Testis (tissue), 3 donors: ENCODE measurements around the gene ROS1. TPM values are rescaled to one million over a fixed set of nuclear protein-coding genes. Genes with fewer than 3 reads are reported as not detected.

ENCODE experiments used
- DNase-seq: peaks from one replicate; pipeline ENCODE4 v3.0.0-alpha.2; 2019
- H3K27ac ChIP-seq, 2 donors: fragments of 200-600 bp; sonication (generic); one replicate each; pipeline ENCODE4 v1.5.1; 2019
- H3K27me3 ChIP-seq: fragments of 200-600 bp; sonication (generic); one replicate; pipeline ENCODE4 v1.5.1; 2019
- H3K36me3 ChIP-seq: fragments of 200-600 bp; sonication (generic); one replicate; pipeline ENCODE4 v1.5.1; 2017; ENCODE audit warnings: low read depth; ENCODE audit errors: missing control alignments
- H3K4me1 ChIP-seq: fragments of 200-600 bp; sonication (generic); one replicate; pipeline ENCODE4 v1.5.1; 2019
- H3K4me3 ChIP-seq, 2 donors: fragments of 200-600 bp; sonication (generic); one replicate each; pipeline ENCODE4 v1.5.1; 2017 to 2019
- H3K9me3 ChIP-seq: fragments of 200-600 bp; sonication (generic); one replicate; pipeline ENCODE4 v1.5.1; 2017
- POLR2A ChIP-seq: fragments of 450-650 bp; IDR thresholded peaks from one replicate; pipeline ENCODE4 v1.6.1; 2017; ENCODE audit warnings: antibody characterized with exemption, mild to moderate bottlenecking, moderate library complexity
- WGBS, 2 donors: methylation state at CpG; one replicate each; pipeline ENCODE4 v1.1.5; 2018; 5-methylcytosine and 5-hydroxymethylcytosine counted together
- intact Hi-C: fragments of 100-400 bp; cut with DNase I; formaldehyde crosslinking; loops from one replicate; pipeline ENCODE4 v1.15.1; 2023; ENCODE audit warnings: low total_unique reads
- polyA plus RNA-seq: library from polyadenylated mRNA; stranded (reverse); fragments of 350-450 nt; fragmentation: Illumina TruSeq; extraction: RNeasy Lipid Tissue Mini Kit (QIAGEN cat#74804); gene quantifications from one replicate; pipeline ENCODE4 v1.2.3, GENCODE V29; 2014; ENCODE audit warnings: low read depth, low replicate concordance; ENCODE audit not compliant: insufficient read depth
- total RNA-seq, 2 donors: library from RNA; depleted of rRNA; stranded (reverse); fragments of >200 nt; gene quantifications; one replicate each; pipeline ENCODE4 v1.2.3, GENCODE V29; 2016
- TF ChIP-seq, protein P1 (sequence below), 3 experiments: fragments of 450-650 bp in 2 of 3; fragments of 200-600 bp in 1 of 3; sonication (generic) in 1 of 3; IDR thresholded peaks; one replicate each; pipeline ENCODE4 v1.5.1; 2016 to 2019; ENCODE audit warnings: antibody characterized with exemption in 3 of 3, mild to moderate bottlenecking in 2 of 3, moderate library complexity in 1 of 3

ROS1 gene
- total and polyA plus RNA-seq, 3 donors from 2014 or later: 0.58 to 1.3 (median 1.1) TPM

DNA sequence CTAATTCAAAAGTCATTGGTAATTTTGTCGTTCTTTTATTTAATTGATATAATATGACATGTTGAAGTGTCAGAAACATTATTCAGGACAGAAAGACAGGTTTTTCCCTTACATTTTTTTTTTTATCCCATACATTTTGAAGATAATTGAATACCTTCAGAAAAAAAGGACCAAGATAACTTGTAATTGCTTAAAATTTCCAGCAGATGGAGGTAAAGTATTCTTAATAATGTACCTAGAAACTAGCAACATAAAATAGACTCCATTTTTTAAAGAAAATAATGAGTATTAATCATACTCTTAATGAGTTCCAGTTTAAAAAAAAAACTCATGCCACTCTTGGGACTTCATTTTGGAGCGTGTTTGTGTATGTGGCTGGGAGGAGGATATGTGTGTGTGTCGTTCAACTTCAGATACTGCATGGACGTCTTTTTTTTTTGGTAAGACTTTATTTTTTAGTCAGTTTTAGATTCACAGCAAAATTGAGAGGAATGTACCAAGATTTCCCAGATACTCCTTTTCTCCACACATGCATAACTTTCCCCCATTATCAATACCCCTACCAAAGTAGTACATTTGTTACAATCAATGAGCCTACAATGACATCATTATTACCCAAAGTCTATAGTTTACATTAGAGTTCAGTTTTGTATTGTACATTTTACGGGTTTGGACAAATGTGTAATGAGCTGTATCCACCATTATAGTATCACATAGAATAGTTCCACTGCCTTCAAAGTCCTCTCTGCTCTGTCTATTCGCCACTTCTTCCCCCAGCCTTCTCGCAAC is 79.4 kb downstream of the ROS1 start:
- Histone ChIP-seq H3K27ac (no peak overlapping the region), H3K9me3 (no peaks in the 10 kb centered on the region), H3K36me3 (no peaks in the 10 kb centered on the region), H3K4me3 (no peak overlapping the region), H3K4me1 (no peaks in the 10 kb centered on the region), H3K27me3 (no peaks in the 10 kb centered on the region)
- WGBS, 2 donors: 56% methylated on average over 7 of the region's 7 CpGs
- DNase-seq: no peak
- TF ChIP-seq POLR2A: no peak
- TF ChIP-seq, protein P1, sequence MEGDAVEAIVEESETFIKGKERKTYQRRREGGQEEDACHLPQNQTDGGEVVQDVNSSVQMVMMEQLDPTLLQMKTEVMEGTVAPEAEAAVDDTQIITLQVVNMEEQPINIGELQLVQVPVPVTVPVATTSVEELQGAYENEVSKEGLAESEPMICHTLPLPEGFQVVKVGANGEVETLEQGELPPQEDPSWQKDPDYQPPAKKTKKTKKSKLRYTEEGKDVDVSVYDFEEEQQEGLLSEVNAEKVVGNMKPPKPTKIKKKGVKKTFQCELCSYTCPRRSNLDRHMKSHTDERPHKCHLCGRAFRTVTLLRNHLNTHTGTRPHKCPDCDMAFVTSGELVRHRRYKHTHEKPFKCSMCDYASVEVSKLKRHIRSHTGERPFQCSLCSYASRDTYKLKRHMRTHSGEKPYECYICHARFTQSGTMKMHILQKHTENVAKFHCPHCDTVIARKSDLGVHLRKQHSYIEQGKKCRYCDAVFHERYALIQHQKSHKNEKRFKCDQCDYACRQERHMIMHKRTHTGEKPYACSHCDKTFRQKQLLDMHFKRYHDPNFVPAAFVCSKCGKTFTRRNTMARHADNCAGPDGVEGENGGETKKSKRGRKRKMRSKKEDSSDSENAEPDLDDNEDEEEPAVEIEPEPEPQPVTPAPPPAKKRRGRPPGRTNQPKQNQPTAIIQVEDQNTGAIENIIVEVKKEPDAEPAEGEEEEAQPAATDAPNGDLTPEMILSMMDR (IDR thresholded peaks at IDR 0.05): peak in 1 of 3 experiments; percentile 49
- intact Hi-C loops: no loop called here

DNA sequence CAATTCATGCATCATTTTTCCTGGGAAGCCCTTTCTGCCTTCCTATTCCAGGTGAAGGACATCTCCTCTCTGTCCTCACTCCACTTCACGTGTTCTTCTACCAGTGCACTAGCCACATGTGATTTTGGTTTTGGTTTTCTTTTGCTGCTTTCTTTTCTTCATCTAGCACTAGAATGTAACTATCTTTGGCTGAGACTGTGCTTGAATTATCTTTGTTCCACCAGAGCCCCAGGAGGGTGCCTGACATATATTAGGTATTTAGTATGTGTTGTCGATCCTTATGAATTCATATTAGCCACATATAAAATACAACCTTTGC is 80.5 kb downstream of the ROS1 start:
- TF ChIP-seq, protein P1 (IDR thresholded peaks at IDR 0.05): no peak
- TF ChIP-seq POLR2A: no peak
- WGBS, 2 donors: 64 to 72% methylated on average over 2 of the region's 2 CpGs
- no peaks in the 10 kb centered on the region for H3K27me3 ChIP-seq
- no peaks in the 10 kb centered on the region for H3K4me1 ChIP-seq
- H3K9me3 ChIP-seq: no peaks in the 10 kb centered on the region
- no peak overlapping the region for H3K4me3 ChIP-seq
- no peaks in the 10 kb centered on the region for H3K36me3 ChIP-seq
- no peak overlapping the region for H3K27ac ChIP-seq
- intact Hi-C loops: no loop called here
- DNase-seq: no peak

DNA sequence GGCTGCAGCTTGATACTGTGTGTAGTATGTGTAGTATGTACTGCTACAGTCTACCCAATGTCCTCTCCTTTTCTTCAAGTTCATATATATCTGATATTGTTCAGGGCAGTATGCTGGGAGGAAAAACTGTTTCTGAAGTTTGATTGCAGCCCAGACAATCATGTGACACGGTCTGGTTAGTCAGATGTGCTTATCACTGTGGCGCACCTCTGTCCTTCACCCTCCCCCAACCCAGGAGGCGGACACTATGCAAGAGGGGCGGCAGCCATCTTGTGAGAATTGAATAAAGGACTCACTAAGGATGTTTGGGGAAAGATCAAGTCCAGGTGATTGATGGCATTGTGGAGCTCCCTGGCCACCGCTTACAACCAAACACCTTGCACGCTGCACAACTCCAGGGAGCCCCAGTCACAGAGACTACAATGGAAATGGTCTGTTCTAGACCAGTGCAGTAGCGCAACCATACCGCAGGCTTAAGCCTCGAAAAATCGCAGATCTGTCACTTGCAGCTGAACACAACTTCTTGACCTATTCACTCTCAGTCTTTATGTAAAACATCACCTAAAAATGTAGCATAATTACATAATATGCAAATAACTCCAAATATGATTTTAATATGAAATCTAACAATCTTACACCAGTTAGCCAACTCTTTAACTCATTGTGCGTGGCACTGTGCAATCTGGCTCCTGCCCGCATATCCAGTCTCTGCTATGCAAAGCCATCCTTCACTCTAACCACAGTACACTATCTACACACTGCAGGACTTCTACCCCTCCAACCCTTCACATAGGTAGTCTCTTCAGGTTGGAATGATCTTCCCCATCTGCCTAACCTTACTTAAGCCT is 81.1 kb downstream of the ROS1 start:
- H3K27ac ChIP-seq: no peak overlapping the region
- H3K36me3 ChIP-seq: no peaks in the 10 kb centered on the region
- H3K4me1 ChIP-seq: no peaks in the 10 kb centered on the region
- TF ChIP-seq, protein P1 (IDR thresholded peaks at IDR 0.05): no peak
- no peak for TF ChIP-seq POLR2A
- 63 to 65% methylated on average over 12 of the region's 12 CpGs for WGBS, 2 donors
- intact Hi-C loops: no loop called here
- H3K9me3 ChIP-seq: no peaks in the 10 kb centered on the region
- H3K4me3 ChIP-seq: no peak overlapping the region
- DNase-seq: peak; percentile 16
- no peaks in the 10 kb centered on the region for H3K27me3 ChIP-seq

DNA sequence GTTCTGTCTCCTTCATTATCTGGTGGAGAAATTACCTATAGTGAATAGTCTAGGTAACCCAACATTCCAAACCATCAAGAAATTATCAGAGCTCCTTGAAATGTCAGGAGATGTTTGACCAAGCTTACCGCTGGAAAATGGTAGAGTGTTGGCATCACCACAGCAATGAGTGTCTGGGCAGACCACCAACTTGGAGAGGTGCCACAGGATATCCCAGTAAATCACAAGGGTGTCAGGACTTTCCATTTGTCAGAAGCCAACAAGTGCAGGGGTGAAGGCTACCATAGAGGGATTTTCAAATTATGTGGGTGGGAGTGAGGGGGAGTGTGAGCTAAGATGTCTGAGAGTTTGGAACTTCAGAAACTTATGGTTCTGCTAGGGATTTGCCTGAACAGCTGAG is 87.2 kb downstream of the ROS1 start:
- TF ChIP-seq POLR2A: no peak
- TF ChIP-seq, protein P1 (IDR thresholded peaks at IDR 0.05): no peak
- DNase-seq: no peak
- H3K27ac ChIP-seq: no peak overlapping the region
- no peaks in the 10 kb centered on the region for H3K27me3 ChIP-seq
- H3K9me3 ChIP-seq: no peaks in the 10 kb centered on the region
- intact Hi-C loops: no loop called here
- 75 to 78% methylated on average over 1 of the region's 1 CpG for WGBS, 2 donors
- H3K4me3 ChIP-seq: no peak overlapping the region
- no peaks in the 10 kb centered on the region for H3K36me3 ChIP-seq
- H3K4me1 ChIP-seq: no peaks in the 10 kb centered on the region
